C4-2B (cell line): ENCODE data around the gene COL15A1.

Experiments
- H3K27ac ChIP-seq: fragments of 450-650 bp; 2 replicates; pipeline ENCODE4 v1.5.1; 2017
- CTCF ChIP-seq: fragments of 450-650 bp; conservative IDR thresholded peaks from 2 replicates; pipeline ENCODE4 v1.5.1; 2017; ENCODE audit warnings: mild to moderate bottlenecking
- ZFX ChIP-seq: fragments of 450-650 bp; IDR thresholded peaks from 2 replicates; pipeline ENCODE4 v1.6.1; 2017

COL15A1 gene

GRCh38 chr9:99044827-99045226, 101.1 kb downstream of the COL15A1 start:
- no peak overlapping the region for H3K27ac ChIP-seq
- TF ChIP-seq CTCF (no peak), ZFX (no peak)

- no peak for TF ChIP-seq CTCF
- H3K27ac ChIP-seq: no peak overlapping the region
These were observed 102.4 kb downstream of the COL15A1 start for GRCh38 chr9:99046068-99046467.

- no peak for TF ChIP-seq CTCF
- no peak for TF ChIP-seq ZFX
- H3K27ac ChIP-seq: no peak overlapping the region
These were observed 102.9 kb downstream of the COL15A1 start for GRCh38 chr9:99046542-99047071.

GRCh38 chr9:99049228-99049627, 105.5 kb downstream of the COL15A1 start:
- TF ChIP-seq ZFX: no peak
- TF ChIP-seq CTCF: no peak
- no peak overlapping the region for H3K27ac ChIP-seq

- no peak overlapping the region for H3K27ac ChIP-seq
- TF ChIP-seq CTCF (no peak), ZFX (no peak)
These were observed 105.9 kb downstream of the COL15A1 start for GRCh38 chr9:99049641-99050040.

- TF ChIP-seq CTCF: no peak
- TF ChIP-seq ZFX: no peak
- no peak overlapping the region for H3K27ac ChIP-seq
These were observed 106.7 kb downstream of the COL15A1 start for GRCh38 chr9:99050292-99050911.

GRCh38 chr9:99050924-99051323, 107.2 kb downstream of the COL15A1 start:
- TF ChIP-seq CTCF (no peak), ZFX (no peak)
- H3K27ac ChIP-seq: no peak overlapping the region
